ENCODE results near the gene MUC3A. TPM values are rescaled to one million over a fixed set of nuclear protein-coding genes. Genes with fewer than 3 reads are reported as not detected.
"Not testable (repeated sequence)": the region's sequence is repeated elsewhere in the genome, so short reads cannot be mapped to it uniquely, and the experiment has no call there.

The MUC3A gene
- total RNA-seq, 4 donors from 2014 or later: under 0.01 to 0.23 TPM; not detected in 2

- H3K27ac ChIP-seq (replicated peaks in 1 of 4): no peak overlapping the region
- H3K36me3 ChIP-seq: no peaks in the 10 kb centered on the region
- WGBS: 94% methylated on average over 9 of the region's 9 CpGs
- DNase-seq (ENCODE audit: extremely low spot score): no peak
- intact Hi-C loops (cut with DNase I): no loop called here
- no peaks in the 10 kb centered on the region for H3K4me1 ChIP-seq
- no peaks in the 10 kb centered on the region for H3K27me3 ChIP-seq
- H3K4me3 ChIP-seq: no peak overlapping the region
- no peaks in the 10 kb centered on the region for H3K9me3 ChIP-seq
- TF ChIP-seq POLR2A (IDR thresholded peaks at IDR 0.05; ENCODE audit: low read depth) (no peak), CTCF (IDR thresholded peaks at IDR 0.05) (no peak), POLR2AphosphoS5 (IDR thresholded peaks at IDR 0.05) (no peak), EP300 (IDR thresholded peaks at IDR 0.05) (no peak)
Observed at GRCh38 chr7:100991631-100992030, 42.3 kb downstream of the MUC3A start.

GRCh38 chr7:100992280-100992679 lies 42.9 kb downstream of the MUC3A start:
- H3K4me3 ChIP-seq; intact Hi-C loops (cut with DNase I); DNase-seq (ENCODE audit: extremely low spot score); H3K27ac ChIP-seq (replicated peaks in 1 of 4); H3K27me3 ChIP-seq; H3K9me3 ChIP-seq; H3K36me3 ChIP-seq; H3K4me1 ChIP-seq: not testable (repeated sequence)
- WGBS: 88% methylated on average over 12 of the region's 12 CpGs

- H3K27ac ChIP-seq (replicated peaks in 1 of 4); H3K4me3 ChIP-seq; DNase-seq (ENCODE audit: extremely low spot score); H3K36me3 ChIP-seq; H3K4me1 ChIP-seq; H3K9me3 ChIP-seq; intact Hi-C loops (cut with DNase I); H3K27me3 ChIP-seq: not testable (repeated sequence)
- no CpG with 5 or more reads among the region's 9 CpGs for WGBS
Observed at GRCh38 chr7:100994671-100995070, 45.3 kb downstream of the MUC3A start.

- H3K27ac ChIP-seq (replicated peaks in 1 of 4); DNase-seq (ENCODE audit: extremely low spot score); H3K9me3 ChIP-seq; H3K4me1 ChIP-seq; H3K4me3 ChIP-seq; H3K27me3 ChIP-seq; H3K36me3 ChIP-seq; intact Hi-C loops (cut with DNase I): not testable (repeated sequence)
- 75% methylated on average over 6 of the region's 10 CpGs for WGBS
Observed at GRCh38 chr7:100998530-100998929, 49.2 kb downstream of the MUC3A start.

GRCh38 chr7:100999334-100999733 lies 50.0 kb downstream of the MUC3A start:
- H3K9me3 ChIP-seq; intact Hi-C loops (cut with DNase I); DNase-seq (ENCODE audit: extremely low spot score); H3K27ac ChIP-seq (replicated peaks in 1 of 4); H3K4me1 ChIP-seq; H3K36me3 ChIP-seq; H3K27me3 ChIP-seq; H3K4me3 ChIP-seq: not testable (repeated sequence)
- no CpG with 5 or more reads among the region's 9 CpGs for WGBS

GRCh38 chr7:101000025-101000424 lies 50.7 kb downstream of the MUC3A start:
- H3K36me3 ChIP-seq; DNase-seq (ENCODE audit: extremely low spot score); H3K27ac ChIP-seq (replicated peaks in 1 of 4); H3K4me1 ChIP-seq; intact Hi-C loops (cut with DNase I); H3K9me3 ChIP-seq; H3K4me3 ChIP-seq; H3K27me3 ChIP-seq: not testable (repeated sequence)
- 86% methylated on average over 8 of the region's 10 CpGs for WGBS

- H3K27me3 ChIP-seq; H3K4me3 ChIP-seq; DNase-seq (ENCODE audit: extremely low spot score); H3K9me3 ChIP-seq; intact Hi-C loops (cut with DNase I); H3K4me1 ChIP-seq; H3K27ac ChIP-seq (replicated peaks in 1 of 4); H3K36me3 ChIP-seq: not testable (repeated sequence)
- no CpG with 5 or more reads among the region's 8 CpGs for WGBS
Observed at GRCh38 chr7:101002333-101002732, 53.0 kb downstream of the MUC3A start.

GRCh38 chr7:101007361-101007760 lies 58.0 kb downstream of the MUC3A start:
- H3K4me1 ChIP-seq; H3K36me3 ChIP-seq; H3K27me3 ChIP-seq; H3K4me3 ChIP-seq; H3K9me3 ChIP-seq; H3K27ac ChIP-seq (replicated peaks in 1 of 4); intact Hi-C loops (cut with DNase I); DNase-seq (ENCODE audit: extremely low spot score): not testable (repeated sequence)
- WGBS: 76% methylated on average over 2 of the region's 2 CpGs

GRCh38 chr7:101009629-101010028 lies 60.3 kb downstream of the MUC3A start:
- no peak overlapping the region for H3K27ac ChIP-seq (replicated peaks in 1 of 4)
- TF ChIP-seq POLR2AphosphoS5 (IDR thresholded peaks at IDR 0.05): no peak
- no peak for TF ChIP-seq POLR2A (IDR thresholded peaks at IDR 0.05; ENCODE audit: low read depth)
- TF ChIP-seq EP300 (IDR thresholded peaks at IDR 0.05): no peak
- no peak for TF ChIP-seq CTCF (IDR thresholded peaks at IDR 0.05)
- 81% methylated on average over 5 of the region's 5 CpGs for WGBS
- no peak for DNase-seq (ENCODE audit: extremely low spot score)
- no peaks in the 10 kb centered on the region for H3K9me3 ChIP-seq
- no peaks in the 10 kb centered on the region for H3K36me3 ChIP-seq
- no peak overlapping the region for H3K4me3 ChIP-seq
- intact Hi-C loops (cut with DNase I): no loop called here
- H3K4me1 ChIP-seq: no peaks in the 10 kb centered on the region
- peaks cover 0 to 10% (median 0%) of the 10 kb centered on the region in 4 donors for H3K27me3 ChIP-seq

All from esophagus muscularis mucosa (tissue), 4 donors.